SH-SY5Y (cell line): ENCODE measurements around the gene EHD1.

Source experiments
- GATA2 ChIP-seq: IDR thresholded peaks from 2 replicates; pipeline ENCODE4 v1.6.1; 2011; ENCODE audit warnings: mild to moderate bottlenecking, low read depth, low read length
- GATA3 ChIP-seq: IDR thresholded peaks from 2 replicates; pipeline ENCODE4 v1.6.1; 2011; ENCODE audit warnings: low read depth, mild to moderate bottlenecking, low read length, moderate library complexity

GRCh38 chr11:64834723-64835615 lies 43.5 kb downstream of the EHD1 start:
- no peak for TF ChIP-seq GATA3
- no peak for TF ChIP-seq GATA2
